Mesenchymal stem cell (in vitro differentiated cells and primary cell): ENCODE data around the gene NEDD8.
"Not testable (repeated sequence)": the region's sequence is repeated elsewhere in the genome, so short reads cannot be mapped to it uniquely, and the experiment has no call there.

ENCODE experiments used
- DNase-seq: peaks from one replicate; pipeline ENCODE4 v3.0.0-alpha.2; 2013
- H2AFZ ChIP-seq: one replicate; pipeline ENCODE4 v1.6.1; 2013; ENCODE audit warnings: low read depth, mild to moderate bottlenecking, control low read depth, inconsistent platforms, low read length, moderate library complexity
- H2AK5ac ChIP-seq: 2 replicates; pipeline ENCODE4 v1.6.1; 2013; ENCODE audit warnings: low read length, moderate library complexity, mild to moderate bottlenecking, inconsistent platforms; ENCODE audit not compliant: severe bottlenecking
- H2BK120ac ChIP-seq: one replicate; pipeline ENCODE4 v1.6.1; 2013; ENCODE audit warnings: low read depth, mild to moderate bottlenecking, inconsistent platforms, low read length, moderate library complexity
- H2BK12ac ChIP-seq, 2 experiments: one replicate each; pipeline ENCODE4 v1.6.1; 2013; ENCODE audit warnings: inconsistent platforms in 2 of 2, low read length in 2 of 2, mild to moderate bottlenecking in 2 of 2, moderate library complexity in 2 of 2, control low read depth in 1 of 2
- H2BK15ac ChIP-seq: one replicate; pipeline ENCODE4 v1.6.1; 2013; ENCODE audit warnings: mild to moderate bottlenecking, low read depth, inconsistent platforms; ENCODE audit not compliant: poor library complexity, severe bottlenecking
- H2BK5ac ChIP-seq: 2 replicates; pipeline ENCODE4 v1.6.1; 2013; ENCODE audit warnings: low read depth, mild to moderate bottlenecking, low read length, control low read depth, inconsistent platforms; ENCODE audit not compliant: poor library complexity, severe bottlenecking
- H3K14ac ChIP-seq, 2 experiments: one replicate each; pipeline ENCODE4 v1.6.1; 2013; ENCODE audit warnings: inconsistent platforms in 2 of 2, low read length in 2 of 2, control low read depth in 1 of 2, mild to moderate bottlenecking in 1 of 2, moderate library complexity in 1 of 2
- H3K18ac ChIP-seq, 2 experiments: one replicate each; pipeline ENCODE4 v1.6.1; 2013; ENCODE audit warnings: inconsistent platforms in 2 of 2, low read length in 2 of 2, control low read depth in 1 of 2, low read depth in 1 of 2, mild to moderate bottlenecking in 1 of 2
- H3K23ac ChIP-seq, 2 experiments: one replicate each; pipeline ENCODE4 v1.6.1; 2013; ENCODE audit warnings: inconsistent platforms in 2 of 2, low read length in 2 of 2, mild to moderate bottlenecking in 2 of 2, moderate library complexity in 2 of 2, control low read depth in 1 of 2
- H3K27ac ChIP-seq: 2 replicates; pipeline ENCODE4 v1.5.1; 2013; ENCODE audit warnings: mild to moderate bottlenecking, moderate library complexity, low read length, control low read depth, inconsistent platforms; ENCODE audit not compliant: poor library complexity, severe bottlenecking
- H3K27me3 ChIP-seq, 2 experiments: 2 replicates each; pipeline versions ENCODE4 v1.6.1 to v1.7.0; 2013; ENCODE audit warnings: low read length in 2 of 2, mild to moderate bottlenecking in 2 of 2, moderate library complexity in 2 of 2, control low read depth in 1 of 2, inconsistent platforms in 1 of 2; ENCODE audit not compliant: control insufficient read depth in 1 of 2, insufficient read depth in 1 of 2
- H3K36me3 ChIP-seq, 2 experiments: 2 replicates each; pipeline versions ENCODE4 v1.6.1 to v1.7.0; 2013; ENCODE audit warnings: low read length in 2 of 2, control low read depth in 1 of 2, inconsistent platforms in 1 of 2, low read depth in 1 of 2, mild to moderate bottlenecking in 1 of 2; ENCODE audit not compliant: insufficient read depth in 2 of 2, control insufficient read depth in 1 of 2
- H3K4ac ChIP-seq, 2 experiments: one replicate each; pipeline ENCODE4 v1.6.1; 2013; ENCODE audit warnings: inconsistent platforms in 2 of 2, low read length in 2 of 2, mild to moderate bottlenecking in 2 of 2, moderate library complexity in 2 of 2, control low read depth in 1 of 2, low read depth in 1 of 2
- H3K4me1 ChIP-seq: 2 replicates; pipeline ENCODE4 v1.6.1; 2013; ENCODE audit warnings: low read depth, low read length, control low read depth; ENCODE audit not compliant: control insufficient read depth, insufficient read depth
- H3K4me2 ChIP-seq: 2 replicates; pipeline ENCODE4 v1.6.1; 2013; ENCODE audit warnings: low read length, mild to moderate bottlenecking, inconsistent platforms; ENCODE audit not compliant: poor library complexity, severe bottlenecking
- H3K4me3 ChIP-seq, 2 experiments: 2 replicates each; pipeline versions ENCODE4 v1.5.1 to v1.7.0; 2013; ENCODE audit warnings: low read length in 2 of 2, mild to moderate bottlenecking in 2 of 2, control low read depth in 1 of 2, low read depth in 1 of 2; ENCODE audit not compliant: insufficient read depth in 1 of 2
- H3K79me1 ChIP-seq: replicated peaks from 2 replicates; pipeline ENCODE4 v1.6.1; 2013; ENCODE audit warnings: mild to moderate bottlenecking, control low read depth, low read length, inconsistent platforms; ENCODE audit not compliant: poor library complexity, severe bottlenecking
- H3K9ac ChIP-seq: 2 replicates; pipeline ENCODE4 v1.7.0; 2013; ENCODE audit warnings: mild to moderate bottlenecking, low read length, moderate library complexity
- H3K9me3 ChIP-seq: 2 replicates; pipeline ENCODE4 v1.7.0; 2013; ENCODE audit warnings: mild to moderate bottlenecking, low read length; ENCODE audit not compliant: control insufficient read depth
- H4K8ac ChIP-seq: one replicate; pipeline ENCODE4 v1.6.1; 2013; ENCODE audit warnings: inconsistent platforms, mild to moderate bottlenecking, low read length, moderate library complexity
- H4K91ac ChIP-seq: one replicate; pipeline ENCODE4 v1.6.1; 2013; ENCODE audit warnings: mild to moderate bottlenecking, low read length, inconsistent platforms
- WGBS: methylation state at CpG from one replicate; pipeline ENCODE4 v1.1.7; 2013; ENCODE audit warnings: mixed read lengths; 5-methylcytosine and 5-hydroxymethylcytosine counted together

Gene NEDD8

DNA sequence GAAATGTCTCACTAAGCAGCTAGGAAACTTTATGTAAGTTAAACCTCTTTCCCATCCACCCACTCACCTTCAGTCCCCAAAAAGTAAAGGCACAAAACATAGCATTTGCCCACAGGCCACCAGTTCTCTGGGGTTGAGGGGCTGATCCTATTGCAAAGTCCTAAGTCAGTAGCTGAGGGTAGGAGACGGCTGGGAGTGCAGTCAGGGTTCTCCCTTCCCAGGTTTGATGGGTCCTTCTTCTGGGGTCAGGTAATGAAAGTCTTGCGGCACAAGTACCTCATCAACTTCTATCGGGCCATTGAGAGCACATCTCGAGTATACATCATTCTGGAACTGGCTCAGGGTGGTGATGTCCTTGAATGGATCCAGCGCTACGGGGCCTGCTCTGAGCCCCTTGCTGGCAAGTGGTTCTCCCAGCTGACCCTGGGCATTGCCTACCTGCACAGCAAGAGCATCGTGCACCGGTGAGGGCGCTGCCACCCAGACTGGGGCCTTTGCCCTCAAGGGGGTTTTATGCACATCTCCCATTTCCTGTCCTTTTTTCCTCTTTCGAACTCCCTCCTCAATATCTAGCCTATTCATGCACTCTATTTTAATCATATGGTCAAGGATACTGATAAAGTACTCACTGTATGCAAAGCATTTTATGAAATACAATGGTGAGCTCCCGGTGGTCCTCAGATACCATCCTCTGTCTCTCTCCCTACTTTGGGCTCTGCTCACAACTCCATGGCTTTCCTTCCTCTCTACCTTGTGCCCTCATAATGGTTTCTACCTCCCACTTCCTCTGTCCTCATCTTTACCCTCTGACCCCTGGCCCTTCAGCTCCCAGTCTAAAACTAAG is 25.7 kb downstream of the NEDD8 start:
- H3K18ac ChIP-seq = no peak overlapping the region
- H3K9me3 ChIP-seq = peaks cover 3% of the 10 kb centered on the region
- no peak overlapping the region for H2BK5ac ChIP-seq
- no peak overlapping the region for H2BK15ac ChIP-seq
- no peak overlapping the region for H3K9ac ChIP-seq
- no peak overlapping the region for H4K91ac ChIP-seq
- H3K23ac ChIP-seq = no peak overlapping the region
- no peak overlapping the region for H2AK5ac ChIP-seq
- H3K4me2 ChIP-seq = no peak overlapping the region
- no peak overlapping the region for H2BK12ac ChIP-seq
- H3K4ac ChIP-seq = no peak overlapping the region
- H3K4me1 ChIP-seq = peaks cover 3% of the 10 kb centered on the region
- over 99% methylated on average over 11 of the region's 11 CpGs for WGBS
- H3K14ac ChIP-seq = no peak overlapping the region
- H3K79me1 ChIP-seq = peaks cover 39% of the 10 kb centered on the region
- no peak for DNase-seq
- H4K8ac ChIP-seq = no peak overlapping the region
- H3K27me3 ChIP-seq = no peaks in the 10 kb centered on the region
- H3K4me3 ChIP-seq = no peak overlapping the region
- H2AFZ ChIP-seq = no peak overlapping the region
- H3K36me3 ChIP-seq = peaks cover 48 to 81% of the 10 kb centered on the region in 2 experiments
- H3K27ac ChIP-seq = no peak overlapping the region
- H2BK120ac ChIP-seq = no peak overlapping the region

DNA sequence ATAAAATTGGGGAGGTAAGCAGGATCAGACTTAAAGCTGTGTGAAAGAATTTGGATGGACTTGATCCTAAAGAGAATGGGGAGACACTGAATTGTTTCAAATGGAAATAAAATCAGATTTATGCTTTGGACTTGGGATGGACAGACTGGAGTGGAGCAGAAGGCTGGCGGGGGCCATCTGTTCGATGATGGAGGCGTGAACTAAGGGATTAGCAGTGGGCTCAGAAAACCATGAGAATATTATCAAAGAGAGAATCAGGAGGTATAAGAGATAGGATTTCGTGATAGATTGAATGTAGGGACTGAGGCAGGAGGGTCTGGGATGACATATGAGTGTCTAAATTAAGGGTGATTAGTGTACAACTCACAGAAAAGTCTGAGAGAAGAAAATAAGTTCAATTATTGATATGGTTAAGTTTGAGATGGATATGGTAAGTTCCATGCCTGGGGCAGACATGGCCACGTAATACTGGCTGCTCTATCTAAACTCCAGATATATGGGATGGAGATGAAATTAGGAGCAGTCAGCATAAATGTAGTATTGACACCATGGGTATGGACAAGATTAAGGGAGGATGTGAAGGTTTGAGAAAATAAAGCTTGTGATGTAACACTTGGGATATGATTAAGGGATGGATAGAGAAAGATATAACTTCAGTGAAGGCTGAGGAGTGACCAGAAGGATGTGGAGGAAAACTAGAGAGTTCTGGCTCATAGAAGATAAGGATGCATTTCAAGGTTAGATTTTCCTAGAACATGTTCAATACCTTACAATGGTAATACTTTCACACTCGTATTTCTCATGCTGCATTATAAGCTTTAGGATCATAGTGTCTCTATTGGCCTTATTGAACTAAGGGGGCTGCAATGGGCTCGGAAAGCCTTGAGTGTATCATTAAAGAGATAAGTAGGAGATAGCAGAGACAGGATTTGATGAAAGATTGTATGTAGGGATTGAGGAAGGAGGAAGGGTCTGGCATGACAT is 27.7 kb downstream of the NEDD8 start:
- H4K8ac ChIP-seq = no peak overlapping the region
- no peak for DNase-seq
- no peaks in the 10 kb centered on the region for H3K4me1 ChIP-seq
- no peak overlapping the region for H3K23ac ChIP-seq
- no peak overlapping the region for H3K4me3 ChIP-seq
- H3K14ac ChIP-seq = no peak overlapping the region
- no peak overlapping the region for H4K91ac ChIP-seq
- H3K27me3 ChIP-seq = no peaks in the 10 kb centered on the region
- peaks cover 3% of the 10 kb centered on the region for H3K9me3 ChIP-seq
- H3K79me1 ChIP-seq = peaks cover 32% of the 10 kb centered on the region
- no peak overlapping the region for H2BK15ac ChIP-seq
- no peak overlapping the region for H2BK12ac ChIP-seq
- no peak overlapping the region for H2AFZ ChIP-seq
- H3K9ac ChIP-seq = no peak overlapping the region
- H3K27ac ChIP-seq = no peak overlapping the region
- H3K36me3 ChIP-seq = peaks cover 39 to 68% of the 10 kb centered on the region in 2 experiments
- H3K4me2 ChIP-seq = no peak overlapping the region
- H2BK120ac ChIP-seq = no peak overlapping the region
- no peak overlapping the region for H3K18ac ChIP-seq
- H2AK5ac ChIP-seq = no peak overlapping the region
- H3K4ac ChIP-seq = no peak overlapping the region
- H2BK5ac ChIP-seq = no peak overlapping the region
- 98% methylated on average over 7 of the region's 7 CpGs for WGBS

DNA sequence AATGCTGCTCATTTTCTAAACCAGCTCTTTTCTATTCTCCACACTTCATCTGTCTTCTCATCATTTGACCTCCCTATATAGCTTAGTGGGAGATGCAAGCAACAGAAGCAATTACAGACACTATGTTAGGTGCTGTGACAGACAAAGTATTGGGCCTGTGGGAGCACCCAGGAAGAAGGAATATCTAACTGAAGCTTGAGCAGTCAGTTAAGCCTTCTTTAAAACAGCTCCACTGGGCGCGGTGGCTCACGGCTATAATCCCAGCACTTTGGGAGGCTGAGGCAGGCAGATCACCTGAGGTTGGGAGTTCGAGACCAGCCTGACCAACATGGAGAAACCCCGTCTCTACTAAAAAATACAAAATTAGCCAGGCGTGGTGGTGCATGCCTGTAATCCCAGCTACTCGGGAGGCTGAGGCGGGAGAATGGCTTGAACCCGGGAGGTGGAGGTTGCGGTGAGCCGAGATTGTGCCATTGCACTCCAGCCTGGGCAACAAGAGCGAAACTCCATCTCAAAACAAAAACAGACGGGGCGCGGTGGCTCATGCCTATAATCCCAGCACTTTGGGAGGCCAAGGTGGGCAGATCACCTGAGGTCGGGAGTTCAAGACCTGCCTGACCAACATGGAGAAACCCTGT is 28.8 kb downstream of the NEDD8 start:
- H3K27me3 ChIP-seq, H2BK120ac ChIP-seq, H2BK5ac ChIP-seq, H3K4me3 ChIP-seq, H3K4ac ChIP-seq, H3K18ac ChIP-seq, H3K23ac ChIP-seq, H3K14ac ChIP-seq, H4K8ac ChIP-seq, H3K4me1 ChIP-seq, H3K27ac ChIP-seq, H2BK15ac ChIP-seq, H2AFZ ChIP-seq, H3K9ac ChIP-seq, DNase-seq, H2AK5ac ChIP-seq, H4K91ac ChIP-seq, H2BK12ac ChIP-seq, H3K4me2 ChIP-seq, H3K9me3 ChIP-seq: not testable (repeated sequence)
- 96% methylated on average over 12 of the region's 16 CpGs for WGBS
- Histone ChIP-seq H3K79me1 (peaks cover 31% of the 10 kb centered on the region), H3K36me3 (peaks cover 35 to 66% of the 10 kb centered on the region in 2 experiments)
